ENCODE data around the gene CELF2.

- TF ChIP-seq EP300 (IDR thresholded peaks at IDR 0.05) (no peak), CTCF (IDR thresholded peaks at IDR 0.05) (no peak)
These were observed 319.1 kb downstream of the CELF2 start for GRCh38 chr10:11336722-11337162.

All from sigmoid colon (tissue), 4 donors.